K562 (cell line): ENCODE data around the gene GFAP. TPM values are rescaled to one million over a fixed set of nuclear protein-coding genes. Genes with fewer than 3 reads are reported as not detected.
A peak's percentile ranks its signal among the peaks of the same experiment; 100 is the strongest.

Experiments used
- AFF1 ChIP-seq, 2 experiments: fragments of 450-650 bp; IDR thresholded peaks; 2 replicates each; pipeline ENCODE4 v1.6.1; 2018; ENCODE audit warnings: mild to moderate bottlenecking in 2 of 2, low read depth in 1 of 2; ENCODE audit not compliant: partially characterized antibody in 2 of 2
- ARID2 ChIP-seq: fragments of 450-650 bp; IDR thresholded peaks from 2 replicates; pipeline ENCODE4 v1.6.1; 2017; ENCODE audit warnings: antibody characterized with exemption, mild to moderate bottlenecking
- CCNT2 ChIP-seq: IDR thresholded peaks from 2 replicates; pipeline ENCODE4 v1.6.1; 2011; ENCODE audit warnings: borderline replicate concordance, low read depth, mild to moderate bottlenecking, moderate library complexity, mixed read lengths, low read length; ENCODE audit not compliant: insufficient read length; ENCODE audit errors: extremely low read depth
- CTBP1 ChIP-seq: fragments of 450-650 bp; IDR thresholded peaks from 2 replicates; pipeline ENCODE4 v1.6.1; 2016; ENCODE audit warnings: borderline replicate concordance
- CXXC5 ChIP-seq: fragments of 250-450 bp; sonication (Bioruptor Pico); IDR thresholded peaks from 2 replicates; pipeline ENCODE4 v1.8.0; 2022; ENCODE audit warnings: inconsistent platforms, mild to moderate bottlenecking, moderate library complexity
- DNMT1 ChIP-seq: fragments of 450-650 bp; IDR thresholded peaks from 2 replicates; pipeline ENCODE4 v1.6.1; 2016; ENCODE audit warnings: antibody characterized with exemption, mild to moderate bottlenecking
- FUS ChIP-seq: fragments of 200-400 bp; formaldehyde crosslinking; optimal IDR thresholded peaks from 2 replicates; pipeline ENCODE3; 2017; ENCODE audit warnings: low read depth, low read length
- HCFC1 ChIP-seq: IDR thresholded peaks from 2 replicates; pipeline ENCODE4 v1.6.1; 2012; ENCODE audit warnings: low read depth, low read length, improper control_type of control experiment
- HMBOX1 ChIP-seq: sonication (generic); IDR thresholded peaks from 2 replicates; pipeline ENCODE4 v1.6.1; 2016
- IRF9 ChIP-seq: fragments of 450-650 bp; IDR thresholded peaks from 2 replicates; pipeline ENCODE4 v1.6.1; 2016; ENCODE audit warnings: missing biosample characterization, missing genetic modification characterization
- KAT7 ChIP-seq: sonication (generic); formaldehyde crosslinking; IDR thresholded peaks from 2 replicates; pipeline ENCODE4 v1.8.0; 2022; ENCODE audit warnings: missing genetic modification reagents, mild to moderate bottlenecking, borderline replicate concordance
- LARP7 ChIP-seq: fragments of 450-650 bp; IDR thresholded peaks from 2 replicates; pipeline ENCODE4 v1.6.1; 2016
- POU5F1 ChIP-seq: fragments of 150-350 bp; IDR thresholded peaks from 2 replicates; pipeline ENCODE4 v1.6.1; 2014; ENCODE audit warnings: borderline replicate concordance, low read length, low read depth, mild to moderate bottlenecking; ENCODE audit not compliant: partially characterized antibody
- RBFOX2 ChIP-seq: fragments of 200-400 bp; formaldehyde crosslinking; IDR thresholded peaks from 2 replicates; pipeline ENCODE4 v1.6.1; 2017; ENCODE audit warnings: low read depth, mild to moderate bottlenecking, low read length, moderate library complexity
- RBM22 ChIP-seq: fragments of 200-400 bp; formaldehyde crosslinking; IDR thresholded peaks from 2 replicates; pipeline ENCODE4 v1.6.1; 2018; ENCODE audit warnings: low read length, low read depth; ENCODE audit not compliant: poor library complexity, severe bottlenecking
- RBM25 ChIP-seq: fragments of 200-400 bp; formaldehyde crosslinking; IDR thresholded peaks from 2 replicates; pipeline ENCODE4 v1.6.1; 2018; ENCODE audit warnings: low read length, low read depth, moderate library complexity; ENCODE audit not compliant: severe bottlenecking
- RFX1 ChIP-seq: fragments of 450-650 bp; IDR thresholded peaks from 2 replicates; pipeline ENCODE4 v1.6.1; 2016; ENCODE audit warnings: mild to moderate bottlenecking, moderate library complexity
- SETDB1 ChIP-seq: IDR thresholded peaks from one replicate; pipeline ENCODE4 v1.6.1; 2012; ENCODE audit warnings: low read length, control low read depth, inconsistent platforms
- THAP12 ChIP-seq: fragments of 250-450 bp; sonication (Bioruptor Pico); IDR thresholded peaks from 2 replicates; pipeline ENCODE4 v1.9.0; 2021; ENCODE audit warnings: mild to moderate bottlenecking, inconsistent platforms
- ZNF175 ChIP-seq: fragments of 200-800 bp; sonication (Bioruptor generic); IDR thresholded peaks from 2 replicates; pipeline ENCODE4 v1.6.1; 2016; ENCODE audit warnings: low read depth, mild to moderate bottlenecking, missing genetic modification characterization, missing compliant biosample characterization
- ZNF354B ChIP-seq: fragments of 250-450 bp; sonication (Bioruptor Pico); IDR thresholded peaks from 2 replicates; pipeline ENCODE4 v1.4.0; 2020
- polyA plus RNA-seq, 8 experiments: library from polyadenylated mRNA; depleted of rRNA in 4 of 8; stranded (reverse) in 5 of 8; unstranded in 3 of 8; fragments of >200 nt; fragmentation: Nextera tagmentation in 2 of 8; fragmentation: Illumina TruSeq in 1 of 8; extraction: Ambion mirVana in 2 of 8; extraction: Trizol in 1 of 8; gene quantifications; 2 replicates each; pipeline versions ENCODE4 v1.2.1 to v1.2.3, GENCODE V29; 2011 to 2014; ENCODE audit warnings: inconsistent platforms in 1 of 8, missing spikeins in 1 of 8
- total RNA-seq, 7 experiments: library from RNA; depleted of rRNA in 6 of 7; stranded (reverse); fragments of >200 nt in 6 of 7; fragmentation: Illumina TruSeq in 2 of 7; extraction: Trizol in 2 of 7; gene quantifications; 2 replicates each; pipeline versions ENCODE4 v1.2.1 to v1.2.3, GENCODE V29; 2011 to 2021; ENCODE audit warnings: low replicate concordance in 1 of 7

GFAP gene
- total and polyA plus RNA-seq, 9 of the 15 experiments (the other 6 are each of a cell fraction or from before 2014, with no cell fraction given) = 0.07 to 1.4 (median 0.60) TPM; not detected in 1

- TF ChIP-seq RBM25 (no peak), RBFOX2 (peak; percentile 41), IRF9 (tag) (no peak), AFF1 (IDR thresholded peaks at IDR 0.05; ENCODE audit: low read depth in 1 of 2, partially characterized antibody in 2 of 2) (peak in 1 of 2 experiments; percentile 27), DNMT1 (no peak), CXXC5 (CRISPR knock-in tag) (peak; percentile 21; the same call in 1 of the 2 replicates), POU5F1 (no peak), CTBP1 (peak; percentile 89; the same call in 1 of the 2 replicates), SETDB1 (no peak), RFX1 (0 out of 2 replicates have a peak, but pooled peaks have one; percentile 6), HCFC1 (no peak), HMBOX1 (no peak), FUS (no peak), ARID2 (no peak), THAP12 (CRISPR knock-in tag) (no peak), CCNT2 (peak; percentile 38), LARP7 (no peak), KAT7 (CRISPR knock-in tag) (peak; percentile 52; the same call in 1 of the 2 replicates), RBM22 (no peak), ZNF175 (CRISPR knock-in tag) (peak; percentile 70; the same call in 1 of the 2 replicates), ZNF354B (CRISPR knock-in tag) (no peak)
These were observed 9.2 kb downstream of the GFAP start (continued) for GRCh38 chr17:44906010-44906646.
